Suprapubic skin (tissue), 4 donors: ENCODE data around the gene ALDH7A1.

Source experiments
- EP300 ChIP-seq: sonication (generic); formaldehyde crosslinking; IDR thresholded peaks from one replicate; pipeline ENCODE4 v1.6.1; 2017; ENCODE audit warnings: antibody characterized with exemption
- POLR2A ChIP-seq, 2 donors: fragments of 450-650 bp; IDR thresholded peaks; one replicate each; pipeline ENCODE4 v1.6.1; 2017; ENCODE audit warnings: antibody characterized with exemption in 2 of 2, mild to moderate bottlenecking in 2 of 2, moderate library complexity in 2 of 2
- POLR2AphosphoS5 ChIP-seq, 3 donors: sonication (generic); formaldehyde crosslinking; IDR thresholded peaks; one replicate each; pipeline ENCODE4 v1.6.1; 2017; ENCODE audit warnings: antibody characterized with exemption in 3 of 3

GRCh38 chr5:126515337-126515736, 79.7 kb downstream of the ALDH7A1 start:
- TF ChIP-seq POLR2AphosphoS5 (IDR thresholded peaks at IDR 0.05) (no peak), EP300 (no peak), POLR2A (IDR thresholded peaks at IDR 0.05) (no peak)
